Astrocyte (in vitro differentiated cells and primary cell): ENCODE measurements around the gene CCN5. TPM values are rescaled to one million over a fixed set of nuclear protein-coding genes. Genes with fewer than 3 reads are reported as not detected.

Experiments used
- DNase-seq: peaks from one replicate; pipeline ENCODE4 v3.0.0-alpha.2; 2010; ENCODE audit warnings: low read depth
- FAIRE-seq: peaks from 2 replicates; lab custom pipeline; 2011; peaks lifted over from hg19 to GRCh38; lab: Jason Lieb, UNC
- H2AFZ ChIP-seq: 2 replicates; pipeline ENCODE4 v1.6.0; 2012; ENCODE audit warnings: low read depth, low read length, inconsistent platforms
- H3K27ac ChIP-seq: 2 replicates; pipeline ENCODE4 v1.5.1; 2011; ENCODE audit warnings: low read depth, low read length, inconsistent platforms
- H3K27me3 ChIP-seq: 2 replicates; pipeline ENCODE4 v1.6.0; 2011; ENCODE audit warnings: low read length, inconsistent platforms; ENCODE audit not compliant: insufficient read depth
- H3K36me3 ChIP-seq: 2 replicates; pipeline ENCODE4 v1.5.1; 2011; ENCODE audit warnings: low read length, inconsistent platforms; ENCODE audit not compliant: insufficient read depth
- H3K4me1 ChIP-seq: 2 replicates; pipeline ENCODE4 v1.5.1; 2011; ENCODE audit warnings: low read length, inconsistent platforms; ENCODE audit not compliant: insufficient read depth
- H3K4me2 ChIP-seq: 2 replicates; pipeline ENCODE4 v1.6.0; 2012; ENCODE audit warnings: low read length, inconsistent platforms
- H3K4me3 ChIP-seq: 2 replicates; pipeline ENCODE4 v1.5.1; 2011; ENCODE audit warnings: low read depth, mild to moderate bottlenecking, low read length, inconsistent platforms; ENCODE audit not compliant: insufficient read depth
- H3K79me2 ChIP-seq: 2 replicates; pipeline ENCODE4 v1.6.0; 2012; ENCODE audit warnings: mild to moderate bottlenecking, low read length, inconsistent platforms; ENCODE audit not compliant: insufficient read depth
- H3K9ac ChIP-seq: 2 replicates; pipeline ENCODE4 v1.6.0; 2012; ENCODE audit warnings: mild to moderate bottlenecking, low read length, inconsistent platforms
- H3K9me3 ChIP-seq: 2 replicates; pipeline ENCODE4 v1.5.1; 2012; ENCODE audit warnings: low read depth, mild to moderate bottlenecking, low read length, inconsistent platforms; ENCODE audit not compliant: insufficient read depth
- H4K20me1 ChIP-seq: 2 replicates; pipeline ENCODE4 v1.6.0; 2012; ENCODE audit warnings: low read length, inconsistent platforms; ENCODE audit not compliant: insufficient read depth
- H3K27ac Mint-ChIP-seq: one replicate; pipeline ENCODE4 v1.8.0; 2021; ENCODE audit warnings: mild to moderate bottlenecking, mixed read lengths; ENCODE audit not compliant: unreplicated experiment
- H3K27me3 Mint-ChIP-seq: one replicate; pipeline ENCODE4 v1.8.0; 2021; ENCODE audit warnings: low read depth, mixed read lengths; ENCODE audit not compliant: unreplicated experiment
- H3K36me3 Mint-ChIP-seq: one replicate; pipeline ENCODE4 v1.8.0; 2021; ENCODE audit warnings: low read depth, mixed read lengths; ENCODE audit not compliant: unreplicated experiment
- H3K4me1 Mint-ChIP-seq: one replicate; pipeline ENCODE4 v1.8.0; 2021; ENCODE audit warnings: low read depth, mixed read lengths; ENCODE audit not compliant: unreplicated experiment
- H3K4me3 Mint-ChIP-seq: one replicate; pipeline ENCODE4 v1.8.0; 2021; ENCODE audit warnings: mild to moderate bottlenecking, moderate library complexity, mixed read lengths; ENCODE audit not compliant: unreplicated experiment
- H3K9me3 Mint-ChIP-seq: one replicate; pipeline ENCODE4 v1.8.0; 2021; ENCODE audit warnings: mild to moderate bottlenecking, mixed read lengths; ENCODE audit not compliant: unreplicated experiment
- EZH2 ChIP-seq: IDR thresholded peaks from 2 replicates; pipeline ENCODE4 v1.6.1; 2012; ENCODE audit warnings: mild to moderate bottlenecking, low read length, inconsistent platforms; ENCODE audit not compliant: insufficient read depth
- total RNA-seq: library from RNA; stranded (reverse); gene quantifications from 2 replicates; pipeline ENCODE4 v1.2.1, GENCODE V29; 2021
- TF ChIP-seq, protein P1 (sequence below): IDR thresholded peaks from 2 replicates; pipeline ENCODE4 v1.5.1; 2011; ENCODE audit warnings: low read depth, mild to moderate bottlenecking, inconsistent platforms, low read length, moderate library complexity; ENCODE audit not compliant: insufficient read depth

CCN5 gene
- total RNA-seq, 1 donor from 2014 or later, result not detected

DNA sequence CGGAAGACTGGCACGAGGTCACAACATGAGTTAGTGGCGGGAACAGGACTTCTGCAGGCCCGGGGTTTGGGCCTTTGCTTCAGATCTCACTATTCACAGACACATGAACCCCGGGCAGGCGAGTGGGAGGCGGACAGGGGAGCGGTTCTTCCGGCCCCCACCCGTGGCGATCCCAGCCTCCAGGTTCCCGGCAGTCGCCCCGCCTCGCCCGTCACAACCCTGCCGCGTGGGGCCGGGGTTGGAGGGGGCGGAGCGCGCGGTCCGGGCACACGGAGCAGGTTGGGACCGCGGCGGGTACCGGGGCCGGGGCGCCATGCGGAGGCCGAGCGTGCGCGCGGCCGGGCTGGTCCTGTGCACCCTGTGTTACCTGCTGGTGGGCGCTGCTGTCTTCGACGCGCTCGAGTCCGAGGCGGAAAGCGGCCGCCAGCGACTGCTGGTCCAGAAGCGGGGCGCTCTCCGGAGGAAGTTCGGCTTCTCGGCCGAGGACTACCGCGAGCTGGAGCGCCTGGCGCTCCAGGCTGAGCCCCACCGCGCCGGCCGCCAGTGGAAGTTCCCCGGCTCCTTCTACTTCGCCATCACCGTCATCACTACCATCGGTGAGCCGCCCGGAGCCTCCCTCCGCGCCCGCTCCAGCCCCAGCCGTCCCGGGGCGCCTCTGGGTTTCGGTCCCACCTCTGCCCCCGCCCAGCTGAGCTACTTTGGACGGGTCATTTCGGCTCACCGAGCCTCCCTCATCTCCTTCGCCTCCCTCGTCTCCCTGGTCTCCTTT, 30.6 kb downstream of the CCN5 start, which contains the start of gene KCNK15:
TSS of gene KCNK15 (plus strand) at position 268 of the 769 bp plus-strand sequence. CDS start at position 314, 46 bp downstream.
- Mint-ChIP-seq H3K9me3 (no peaks in the 10 kb centered on the region), H3K4me3 (peak within 1 kb of the TSS; percentile 69), H3K27ac (peak within 1 kb of the TSS; percentile 34), H3K4me1 (peaks cover 2% of the 10 kb centered on the region), H3K27me3 (peaks cover 58% of the 10 kb centered on the region), H3K36me3 (peaks cover 1% of the 10 kb centered on the region)
- TF ChIP-seq, protein P1, sequence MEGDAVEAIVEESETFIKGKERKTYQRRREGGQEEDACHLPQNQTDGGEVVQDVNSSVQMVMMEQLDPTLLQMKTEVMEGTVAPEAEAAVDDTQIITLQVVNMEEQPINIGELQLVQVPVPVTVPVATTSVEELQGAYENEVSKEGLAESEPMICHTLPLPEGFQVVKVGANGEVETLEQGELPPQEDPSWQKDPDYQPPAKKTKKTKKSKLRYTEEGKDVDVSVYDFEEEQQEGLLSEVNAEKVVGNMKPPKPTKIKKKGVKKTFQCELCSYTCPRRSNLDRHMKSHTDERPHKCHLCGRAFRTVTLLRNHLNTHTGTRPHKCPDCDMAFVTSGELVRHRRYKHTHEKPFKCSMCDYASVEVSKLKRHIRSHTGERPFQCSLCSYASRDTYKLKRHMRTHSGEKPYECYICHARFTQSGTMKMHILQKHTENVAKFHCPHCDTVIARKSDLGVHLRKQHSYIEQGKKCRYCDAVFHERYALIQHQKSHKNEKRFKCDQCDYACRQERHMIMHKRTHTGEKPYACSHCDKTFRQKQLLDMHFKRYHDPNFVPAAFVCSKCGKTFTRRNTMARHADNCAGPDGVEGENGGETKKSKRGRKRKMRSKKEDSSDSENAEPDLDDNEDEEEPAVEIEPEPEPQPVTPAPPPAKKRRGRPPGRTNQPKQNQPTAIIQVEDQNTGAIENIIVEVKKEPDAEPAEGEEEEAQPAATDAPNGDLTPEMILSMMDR, result no peak
- TF ChIP-seq EZH2, result peak; percentile 58
- no peaks in the 10 kb centered on the region for H3K79me2 ChIP-seq
- FAIRE-seq, result no peak
- no peak within 1 kb of the TSS for H3K27ac ChIP-seq
- H3K9ac ChIP-seq, result peak within 1 kb of the TSS; percentile 11
- DNase-seq, result no peak
- peaks cover 47% of the 10 kb centered on the region for H3K27me3 ChIP-seq
- H3K4me1 ChIP-seq, result peaks cover 12% of the 10 kb centered on the region
- peak within 1 kb of the TSS; percentile 43 for H3K4me3 ChIP-seq
- H3K4me2 ChIP-seq, result peak within 1 kb of the TSS; percentile 85
- H4K20me1 ChIP-seq, result no peaks in the 10 kb centered on the region
- H3K9me3 ChIP-seq, result no peaks in the 10 kb centered on the region
- no peaks in the 10 kb centered on the region for H3K36me3 ChIP-seq
- peak within 1 kb of the TSS; percentile 57 for H2AFZ ChIP-seq

DNA sequence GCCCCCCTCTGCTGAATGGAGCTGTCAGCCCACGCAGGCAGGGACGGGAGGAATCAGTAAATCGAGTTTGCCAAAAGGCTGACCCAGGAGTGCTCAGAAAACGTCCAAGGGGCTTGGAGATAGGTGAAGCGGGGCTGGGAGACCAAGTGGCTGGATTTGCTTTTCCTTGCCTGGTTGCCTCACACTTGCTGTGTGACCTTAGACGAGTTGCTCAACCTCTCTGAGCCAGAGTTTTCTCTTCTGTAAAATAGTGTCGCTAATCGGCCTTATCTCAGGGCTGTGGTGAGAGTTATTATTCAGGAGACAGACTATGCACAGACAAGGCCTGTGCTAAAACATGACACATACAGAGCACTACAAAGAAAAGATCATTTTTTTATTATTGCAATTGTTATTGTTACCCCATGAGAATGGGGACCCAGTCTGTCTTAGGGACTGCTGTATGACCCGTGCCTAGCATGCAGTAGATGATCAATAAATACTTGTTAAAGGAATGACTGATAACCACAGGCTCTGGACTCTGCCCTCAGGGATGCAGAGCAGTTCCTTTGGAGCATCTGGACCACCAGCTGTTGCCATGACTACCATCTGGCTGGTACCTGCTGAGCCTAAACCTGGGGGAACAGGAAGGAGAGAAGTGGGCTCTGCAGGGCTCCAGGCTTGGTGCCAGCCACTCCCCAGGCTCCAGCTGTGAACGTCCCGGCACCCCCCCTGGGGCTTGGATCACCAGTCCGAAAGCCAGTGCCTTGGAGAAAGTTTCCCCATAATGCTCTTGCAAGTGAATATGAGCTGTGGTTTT, 31.4 kb downstream of the CCN5 start:
- H3K4me3 ChIP-seq, result peak overlapping the region; percentile 43
- H2AFZ ChIP-seq, result peak overlapping the region; percentile 57
- H3K4me1 Mint-ChIP-seq, result peaks cover 2% of the 10 kb centered on the region
- peak overlapping the region; percentile 69 for H3K4me3 Mint-ChIP-seq
- H3K79me2 ChIP-seq, result no peaks in the 10 kb centered on the region
- H3K36me3 ChIP-seq, result no peaks in the 10 kb centered on the region
- no peaks in the 10 kb centered on the region for H4K20me1 ChIP-seq
- H3K9ac ChIP-seq, result no peak overlapping the region
- TF ChIP-seq, protein P1, result no peak
- TF ChIP-seq EZH2, result no peak
- peaks cover 12% of the 10 kb centered on the region for H3K4me1 ChIP-seq
- DNase-seq (no peak), FAIRE-seq (no peak)
- peaks cover 1% of the 10 kb centered on the region for H3K36me3 Mint-ChIP-seq
- H3K27me3 Mint-ChIP-seq, result peaks cover 59% of the 10 kb centered on the region
- no peaks in the 10 kb centered on the region for H3K9me3 Mint-ChIP-seq
- peak overlapping the region; percentile 85 for H3K4me2 ChIP-seq
- H3K9me3 ChIP-seq, result no peaks in the 10 kb centered on the region
- peak overlapping the region; percentile 34 for H3K27ac Mint-ChIP-seq
- peaks cover 50% of the 10 kb centered on the region for H3K27me3 ChIP-seq
- no peak overlapping the region for H3K27ac ChIP-seq
